ENCODE measurements around the gene FSTL4.

DNA sequence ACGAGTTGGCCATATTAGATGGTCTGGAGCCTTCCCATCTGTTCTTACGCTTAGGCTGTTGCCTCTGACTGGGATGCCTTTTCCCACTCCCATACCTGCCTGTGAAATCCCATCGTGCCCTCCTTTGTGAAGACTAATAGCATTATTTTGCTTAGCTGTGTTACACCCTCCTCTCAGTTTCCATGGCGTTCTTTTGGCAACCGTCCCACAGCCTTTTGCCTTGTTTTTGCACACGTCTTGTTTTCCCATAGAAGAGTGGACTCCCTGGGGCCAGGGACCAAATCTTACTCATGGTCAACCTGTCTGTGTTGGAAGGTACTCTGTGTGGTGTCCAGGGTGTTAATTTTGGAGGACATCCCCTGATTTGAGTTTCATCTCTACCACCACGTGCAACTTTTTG lies 318.4 kb downstream of the FSTL4 start:
- TF ChIP-seq, protein P1, sequence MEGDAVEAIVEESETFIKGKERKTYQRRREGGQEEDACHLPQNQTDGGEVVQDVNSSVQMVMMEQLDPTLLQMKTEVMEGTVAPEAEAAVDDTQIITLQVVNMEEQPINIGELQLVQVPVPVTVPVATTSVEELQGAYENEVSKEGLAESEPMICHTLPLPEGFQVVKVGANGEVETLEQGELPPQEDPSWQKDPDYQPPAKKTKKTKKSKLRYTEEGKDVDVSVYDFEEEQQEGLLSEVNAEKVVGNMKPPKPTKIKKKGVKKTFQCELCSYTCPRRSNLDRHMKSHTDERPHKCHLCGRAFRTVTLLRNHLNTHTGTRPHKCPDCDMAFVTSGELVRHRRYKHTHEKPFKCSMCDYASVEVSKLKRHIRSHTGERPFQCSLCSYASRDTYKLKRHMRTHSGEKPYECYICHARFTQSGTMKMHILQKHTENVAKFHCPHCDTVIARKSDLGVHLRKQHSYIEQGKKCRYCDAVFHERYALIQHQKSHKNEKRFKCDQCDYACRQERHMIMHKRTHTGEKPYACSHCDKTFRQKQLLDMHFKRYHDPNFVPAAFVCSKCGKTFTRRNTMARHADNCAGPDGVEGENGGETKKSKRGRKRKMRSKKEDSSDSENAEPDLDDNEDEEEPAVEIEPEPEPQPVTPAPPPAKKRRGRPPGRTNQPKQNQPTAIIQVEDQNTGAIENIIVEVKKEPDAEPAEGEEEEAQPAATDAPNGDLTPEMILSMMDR (conservative IDR thresholded peaks at IDR 0.05; ENCODE audit: low read length), result no peak
- no peak for TF ChIP-seq EZH2phosphoT487 (IDR thresholded peaks at IDR 0.05; ENCODE audit: borderline replicate concordance, low read depth, low read length)
